ENCODE measurements around the gene MCF2L2. TPM values are rescaled to one million over a fixed set of nuclear protein-coding genes. Genes with fewer than 3 reads are reported as not detected.

MCF2L2 gene
- total and polyA plus RNA-seq, 7 donors: 0.99 to 5.0 (median 4.0) TPM; not detected in 1

- WGBS, 2 donors: 92 to 93% methylated on average over 3 of the region's 3 CpGs
- DNase-seq: no peak
- H3K36me3 ChIP-seq: no peaks in the 10 kb centered on the region
- intact Hi-C loops (cut with DNase I): no loop called here
- TF ChIP-seq POLR2A (IDR thresholded peaks at IDR 0.05) (no peak), CTCF (IDR thresholded peaks at IDR 0.05) (no peak), EP300 (IDR thresholded peaks at IDR 0.05) (no peak), POLR2AphosphoS5 (IDR thresholded peaks at IDR 0.05) (no peak)
- H3K27ac ChIP-seq: no peak overlapping the region
- no peaks in the 10 kb centered on the region for H3K4me1 ChIP-seq
- H3K4me3 ChIP-seq: no peak overlapping the region
- H3K9me3 ChIP-seq: no peaks in the 10 kb centered on the region
- H3K27me3 ChIP-seq: no peaks in the 10 kb centered on the region
Observed at GRCh38 chr3:183354325-183354831, 74.0 kb downstream of the MCF2L2 start.

- Histone ChIP-seq H3K4me3 (no peak overlapping the region), H3K27ac (no peak overlapping the region), H3K36me3 (no peaks in the 10 kb centered on the region), H3K4me1 (no peaks in the 10 kb centered on the region), H3K9me3 (no peaks in the 10 kb centered on the region), H3K27me3 (no peaks in the 10 kb centered on the region)
- no peak for DNase-seq
- WGBS, 2 donors: 94% methylated on average over 7 of the region's 7 CpGs
- intact Hi-C loops (cut with DNase I): no loop called here
- TF ChIP-seq POLR2A (IDR thresholded peaks at IDR 0.05) (no peak), EP300 (IDR thresholded peaks at IDR 0.05) (no peak), CTCF (IDR thresholded peaks at IDR 0.05) (no peak), POLR2AphosphoS5 (IDR thresholded peaks at IDR 0.05) (no peak)
Observed at GRCh38 chr3:183353421-183353820, 75.0 kb downstream of the MCF2L2 start.

DNA sequence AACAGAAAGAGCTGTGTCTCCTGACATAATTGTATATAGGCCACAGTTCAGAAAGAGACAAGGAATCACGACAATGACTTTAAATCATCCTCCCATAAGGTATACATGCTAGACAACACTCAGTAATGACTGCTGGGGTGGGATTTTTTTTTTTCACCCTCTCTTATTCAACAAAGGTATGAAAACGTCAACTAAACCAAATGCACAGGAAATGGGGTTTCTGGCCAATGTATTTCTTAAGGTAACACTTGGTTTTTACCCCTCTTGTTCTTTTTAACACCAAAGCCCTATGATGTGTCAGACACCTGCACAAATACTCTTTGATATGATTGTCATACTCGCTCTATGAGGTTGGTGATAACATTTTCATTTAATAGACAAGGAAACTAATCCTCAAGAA lies 78.3 kb downstream of the MCF2L2 start:
- WGBS, 2 donors: 42 to 54% methylated on average over 3 of the region's 3 CpGs
- Histone ChIP-seq H3K27me3 (no peaks in the 10 kb centered on the region), H3K27ac (no peak overlapping the region), H3K4me3 (no peak overlapping the region), H3K4me1 (no peaks in the 10 kb centered on the region), H3K36me3 (no peaks in the 10 kb centered on the region), H3K9me3 (peaks cover 0 to 11% (median 2%) of the 10 kb centered on the region in 4 donors)
- TF ChIP-seq EP300 (IDR thresholded peaks at IDR 0.05) (no peak), POLR2AphosphoS5 (IDR thresholded peaks at IDR 0.05) (no peak), CTCF (IDR thresholded peaks at IDR 0.05) (no peak), POLR2A (IDR thresholded peaks at IDR 0.05) (no peak)
- no peak for DNase-seq
- intact Hi-C loops (cut with DNase I): no loop called here

- peaks cover 0 to 12% (median 2%) of the 10 kb centered on the region in 4 donors for H3K9me3 ChIP-seq
- H3K27ac ChIP-seq: no peak overlapping the region
- TF ChIP-seq POLR2AphosphoS5 (IDR thresholded peaks at IDR 0.05) (no peak), EP300 (IDR thresholded peaks at IDR 0.05) (no peak), POLR2A (IDR thresholded peaks at IDR 0.05) (no peak), CTCF (IDR thresholded peaks at IDR 0.05) (no peak)
- intact Hi-C loops (cut with DNase I): no loop called here
- H3K27me3 ChIP-seq: no peaks in the 10 kb centered on the region
- no peak for DNase-seq
- no peaks in the 10 kb centered on the region for H3K4me1 ChIP-seq
- no peaks in the 10 kb centered on the region for H3K36me3 ChIP-seq
- H3K4me3 ChIP-seq: no peak overlapping the region
- 24 to 56% methylated on average over 8 of the region's 8 CpGs for WGBS, 2 donors
Observed at GRCh38 chr3:183349421-183350157, 78.8 kb downstream of the MCF2L2 start.
